Measurements from ENCODE around the gene NFATC1. TPM values are rescaled to one million over a fixed set of nuclear protein-coding genes. Genes with fewer than 3 reads are reported as not detected.
A peak's percentile ranks its signal among the peaks of the same experiment; 100 is the strongest.

Gene NFATC1
- total RNA-seq, 1 donor from 2014 or later, result 16.6 TPM

GRCh38 chr18:79440316-79441110 lies 44.8 kb downstream of the NFATC1 start:
- intact Hi-C loops (cut with DNase I), result no loop called here
- Histone ChIP-seq H3K4me3 (no peak overlapping the region), H3K27me3 (no peaks in the 10 kb centered on the region), H3K4me1 (no peaks in the 10 kb centered on the region), H3K9me3 (no peaks in the 10 kb centered on the region), H3K27ac (no peak overlapping the region), H3K36me3 (no peaks in the 10 kb centered on the region)
- DNase-seq, result no peak
- no peak for TF ChIP-seq CTCF (IDR thresholded peaks at IDR 0.05)
- ATAC-seq, result peak; percentile 74

GRCh38 chr18:79441420-79441819 lies 45.7 kb downstream of the NFATC1 start:
- Histone ChIP-seq H3K36me3 (no peaks in the 10 kb centered on the region), H3K4me1 (no peaks in the 10 kb centered on the region), H3K4me3 (no peak overlapping the region), H3K9me3 (no peaks in the 10 kb centered on the region), H3K27ac (no peak overlapping the region), H3K27me3 (no peaks in the 10 kb centered on the region)
- DNase-seq (no peak), ATAC-seq (no peak)
- intact Hi-C loops (cut with DNase I), result no loop called here
- no peak for TF ChIP-seq CTCF (IDR thresholded peaks at IDR 0.05)

GRCh38 chr18:79442508-79443221 lies 46.9 kb downstream of the NFATC1 start:
- no peak for TF ChIP-seq CTCF (IDR thresholded peaks at IDR 0.05)

GRCh38 chr18:79445221-79445620 lies 49.5 kb downstream of the NFATC1 start:
- no peak for TF ChIP-seq CTCF (IDR thresholded peaks at IDR 0.05)

More at GRCh38 chr18:79442508-79443221, 46.9 kb downstream of the NFATC1 start:
- no peaks in the 10 kb centered on the region for H3K9me3 ChIP-seq
- H3K4me1 ChIP-seq, result no peaks in the 10 kb centered on the region
- DNase-seq (no peak), ATAC-seq (no peak)
- intact Hi-C loops (cut with DNase I), result no loop called here
- H3K27me3 ChIP-seq, result no peaks in the 10 kb centered on the region
- H3K4me3 ChIP-seq, result no peak overlapping the region
- H3K36me3 ChIP-seq, result no peaks in the 10 kb centered on the region
- H3K27ac ChIP-seq, result no peak overlapping the region

GRCh38 chr18:79445696-79446561 lies 50.2 kb downstream of the NFATC1 start:
- peaks cover 6% of the 10 kb centered on the region for H3K36me3 ChIP-seq
- intact Hi-C loops (cut with DNase I), result no loop called here
- no peak overlapping the region for H3K4me3 ChIP-seq
- no peaks in the 10 kb centered on the region for H3K27me3 ChIP-seq
- H3K4me1 ChIP-seq, result no peaks in the 10 kb centered on the region
- H3K27ac ChIP-seq, result no peak overlapping the region
- H3K9me3 ChIP-seq, result no peaks in the 10 kb centered on the region
- no peak for TF ChIP-seq CTCF (IDR thresholded peaks at IDR 0.05)
- DNase-seq, result no peak
- no peak for ATAC-seq

More at GRCh38 chr18:79445221-79445620, 49.5 kb downstream of the NFATC1 start:
- Histone ChIP-seq H3K4me1 (no peaks in the 10 kb centered on the region), H3K27ac (no peak overlapping the region), H3K4me3 (no peak overlapping the region), H3K27me3 (no peaks in the 10 kb centered on the region), H3K36me3 (no peaks in the 10 kb centered on the region), H3K9me3 (no peaks in the 10 kb centered on the region)
- ATAC-seq (no peak), DNase-seq (no peak)
- intact Hi-C loops (cut with DNase I), result no loop called here
